HEK293T (cell line): ENCODE results near the gene PERP.

ENCODE experiments used
- BHLHE40 ChIP-seq: fragments of 450-650 bp; IDR thresholded peaks from 2 replicates; pipeline ENCODE4 v1.6.1; 2016; ENCODE audit warnings: mild to moderate bottlenecking, moderate library complexity, borderline replicate concordance
- ELF4 ChIP-seq: fragments of 450-650 bp; IDR thresholded peaks from 2 replicates; pipeline ENCODE4 v1.6.1; 2017; ENCODE audit warnings: antibody characterized with exemption
- SP1 ChIP-seq: fragments of 450-650 bp; IDR thresholded peaks from 2 replicates; pipeline ENCODE4 v1.6.1; 2017
- TARDBP ChIP-seq: fragments of 450-650 bp; IDR thresholded peaks from 2 replicates; pipeline ENCODE4 v1.6.1; 2016

GRCh38 chr6:138103871-138104270, 3.3 kb downstream of the PERP start:
- no peak for TF ChIP-seq ELF4
- TF ChIP-seq BHLHE40: no peak
- no peak for TF ChIP-seq SP1
- no peak for TF ChIP-seq TARDBP
